ENCODE results near the gene PKN2. TPM values are rescaled to one million over a fixed set of nuclear protein-coding genes. Genes with fewer than 3 reads are reported as not detected.

The PKN2 gene
- total and polyA plus RNA-seq, 2 of the 8 experiments (the other 6 are each of a cell fraction or from before 2014, with no cell fraction given), result 7.8 to 32.0 TPM

DNA sequence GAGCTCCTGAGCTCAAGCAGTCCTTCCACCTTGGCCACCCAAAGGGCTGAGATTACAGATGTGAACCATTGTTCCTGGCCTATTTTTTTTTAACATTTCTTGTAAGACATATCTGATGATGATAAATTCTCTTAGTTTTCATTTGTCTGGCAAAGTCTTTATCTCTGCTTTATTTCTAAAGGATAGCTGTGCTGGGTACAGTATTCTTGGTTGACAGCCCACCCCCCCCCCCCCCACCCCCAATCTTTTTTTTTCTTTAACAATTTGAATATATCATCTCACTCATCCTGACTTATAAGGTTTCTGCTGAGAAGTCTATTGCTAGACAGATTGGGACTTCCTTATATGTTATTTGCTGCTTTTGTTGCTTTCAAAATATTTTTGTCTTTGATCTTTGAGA, 51.3 kb downstream of the PKN2 start (continued):
- no peak for TF ChIP-seq CHD1 (IDR thresholded peaks at IDR 0.05; ENCODE audit: low read depth, low read length)
- TF ChIP-seq, protein P1, sequence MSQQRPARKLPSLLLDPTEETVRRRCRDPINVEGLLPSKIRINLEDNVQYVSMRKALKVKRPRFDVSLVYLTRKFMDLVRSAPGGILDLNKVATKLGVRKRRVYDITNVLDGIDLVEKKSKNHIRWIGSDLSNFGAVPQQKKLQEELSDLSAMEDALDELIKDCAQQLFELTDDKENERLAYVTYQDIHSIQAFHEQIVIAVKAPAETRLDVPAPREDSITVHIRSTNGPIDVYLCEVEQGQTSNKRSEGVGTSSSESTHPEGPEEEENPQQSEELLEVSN (IDR thresholded peaks at IDR 0.05), result no peak
- no peak for TF ChIP-seq SRF (IDR thresholded peaks at IDR 0.05; ENCODE audit: low read depth, low read length)
- TF ChIP-seq CBX5 (IDR thresholded peaks at IDR 0.05; ENCODE audit: low read depth, low read length), result no peak
- TF ChIP-seq RBBP5 (IDR thresholded peaks at IDR 0.05; ENCODE audit: borderline replicate concordance, low read depth, low read length), result no peak

Data from H1 (cell line).